Renal cortex interstitium (tissue), 11 donors: ENCODE data around the gene DOCK10. TPM values are rescaled to one million over a fixed set of nuclear protein-coding genes. Genes with fewer than 3 reads are reported as not detected.
"Not testable (repeated sequence)": the region's sequence is repeated elsewhere in the genome, so short reads cannot be mapped to it uniquely, and the experiment has no call there.

Experiments used
- DNase-seq, 11 donors: peaks; one replicate each; pipeline ENCODE4 v3.0.0-alpha.2; 2013; ENCODE audit warnings: low read depth in 9 of 11, low spot score in 4 of 11; ENCODE audit errors: extremely low read depth in 1 of 11
- polyA plus RNA-seq, 3 donors: library from polyadenylated mRNA; unstranded; fragments of 120-200 nt; gene quantifications; one replicate each; pipeline ENCODE4 v1.2.1, GENCODE V29; 2013; ENCODE audit not compliant: insufficient read length in 3 of 3

The DOCK10 gene
- polyA plus RNA-seq, 3 donors, result 8.1 to 13.9 (median 9.1) TPM

- no peak for DNase-seq
Measured at GRCh38 chr2:224958462-224958857, 83.8 kb downstream of the DOCK10 start.

DNA sequence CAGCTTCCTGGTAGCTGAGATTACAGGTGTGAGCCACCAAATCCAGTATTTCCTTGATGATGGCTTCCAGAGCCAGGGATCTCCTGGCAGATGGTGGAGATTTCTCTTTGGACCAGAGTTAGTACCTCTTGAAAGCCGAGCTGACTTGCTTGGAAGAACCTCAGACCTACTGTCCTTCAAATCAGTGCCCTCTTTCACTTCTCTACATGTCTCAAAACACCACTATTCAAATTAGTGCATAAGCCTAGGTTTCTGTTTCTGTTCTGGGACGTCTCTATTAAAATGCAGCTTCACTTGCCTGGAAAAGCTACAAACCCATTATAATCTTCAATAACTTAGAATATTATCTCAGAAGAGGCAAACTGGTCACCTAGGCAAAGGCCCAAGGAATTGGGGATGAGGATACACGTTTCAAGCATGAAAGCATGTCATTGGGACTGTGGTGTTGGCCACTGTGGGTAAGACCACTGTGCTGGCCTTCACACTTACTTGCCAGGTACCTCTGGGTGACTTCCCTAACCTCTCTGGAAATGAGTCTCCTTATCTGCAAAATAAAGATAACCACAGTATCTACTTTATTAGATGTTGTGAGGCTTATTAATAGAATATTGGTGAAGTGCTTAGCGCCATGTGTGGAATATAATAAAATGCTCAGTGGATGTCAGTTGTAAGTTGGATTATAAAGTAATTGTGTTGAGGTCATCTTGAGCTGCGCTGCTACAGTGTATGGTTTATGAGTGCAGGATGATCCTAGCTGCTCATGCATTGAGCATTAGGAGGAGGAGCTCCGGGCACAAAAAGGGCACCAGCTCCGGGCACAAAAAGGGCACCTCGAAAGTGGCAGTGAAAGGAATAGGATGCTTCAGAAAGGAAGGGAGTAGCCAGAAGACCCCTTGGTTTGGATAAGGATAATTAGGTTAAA is 84.5 kb downstream of the DOCK10 start:
- no peak for DNase-seq

DNA sequence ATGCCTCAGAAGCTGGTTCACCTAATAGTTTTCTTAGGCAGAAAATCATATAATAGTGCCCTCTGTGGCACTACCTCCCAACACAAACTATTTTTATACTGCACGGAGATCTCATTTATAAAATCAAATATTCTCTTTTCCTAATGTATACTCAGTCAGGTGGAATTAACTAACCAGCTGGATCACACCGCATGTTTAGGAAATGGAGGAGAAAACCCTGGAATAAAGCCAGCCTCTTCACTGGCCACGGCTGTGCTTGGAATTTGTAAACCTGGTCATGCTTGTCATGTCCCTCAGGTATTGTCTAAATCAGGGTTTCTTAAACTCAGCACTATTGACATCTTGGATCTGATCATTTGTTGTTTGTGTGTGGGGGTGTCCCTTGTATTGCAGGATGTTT is 85.6 kb downstream of the DOCK10 start:
- no peak for DNase-seq

- no peak for DNase-seq
Measured at GRCh38 chr2:224954980-224955379, 87.3 kb downstream of the DOCK10 start.

- DNase-seq, result no peak
Measured at GRCh38 chr2:224952936-224953657, 89.2 kb downstream of the DOCK10 start.

GRCh38 chr2:224951723-224952481 is 90.4 kb downstream of the DOCK10 start:
- no peak for DNase-seq

GRCh38 chr2:224948859-224949258 is 93.4 kb downstream of the DOCK10 start:
- no peak for DNase-seq

- no peak for DNase-seq
Measured at GRCh38 chr2:224948005-224948404, 94.3 kb downstream of the DOCK10 start.

DNA sequence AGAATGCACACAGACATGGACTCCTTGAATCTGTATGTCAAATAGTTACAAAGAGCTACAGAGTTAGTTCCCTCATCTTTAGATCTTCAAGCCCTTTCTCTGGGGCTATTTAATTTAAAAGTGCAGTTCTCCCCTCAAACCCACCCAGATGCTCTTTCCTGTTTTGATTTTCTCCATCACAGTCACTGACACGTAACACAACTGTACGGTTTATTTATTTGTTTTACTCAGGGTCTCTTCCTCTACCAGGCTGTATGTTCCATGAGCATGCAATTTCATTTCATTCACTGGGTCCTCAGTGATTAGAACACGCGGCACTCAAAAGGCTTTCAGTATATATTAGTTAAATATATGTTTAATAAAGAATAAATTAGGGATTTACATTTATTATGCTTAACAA is 94.7 kb downstream of the DOCK10 start:
- no peak for DNase-seq

GRCh38 chr2:224946895-224947294 is 95.4 kb downstream of the DOCK10 start:
- DNase-seq, result no peak

DNA sequence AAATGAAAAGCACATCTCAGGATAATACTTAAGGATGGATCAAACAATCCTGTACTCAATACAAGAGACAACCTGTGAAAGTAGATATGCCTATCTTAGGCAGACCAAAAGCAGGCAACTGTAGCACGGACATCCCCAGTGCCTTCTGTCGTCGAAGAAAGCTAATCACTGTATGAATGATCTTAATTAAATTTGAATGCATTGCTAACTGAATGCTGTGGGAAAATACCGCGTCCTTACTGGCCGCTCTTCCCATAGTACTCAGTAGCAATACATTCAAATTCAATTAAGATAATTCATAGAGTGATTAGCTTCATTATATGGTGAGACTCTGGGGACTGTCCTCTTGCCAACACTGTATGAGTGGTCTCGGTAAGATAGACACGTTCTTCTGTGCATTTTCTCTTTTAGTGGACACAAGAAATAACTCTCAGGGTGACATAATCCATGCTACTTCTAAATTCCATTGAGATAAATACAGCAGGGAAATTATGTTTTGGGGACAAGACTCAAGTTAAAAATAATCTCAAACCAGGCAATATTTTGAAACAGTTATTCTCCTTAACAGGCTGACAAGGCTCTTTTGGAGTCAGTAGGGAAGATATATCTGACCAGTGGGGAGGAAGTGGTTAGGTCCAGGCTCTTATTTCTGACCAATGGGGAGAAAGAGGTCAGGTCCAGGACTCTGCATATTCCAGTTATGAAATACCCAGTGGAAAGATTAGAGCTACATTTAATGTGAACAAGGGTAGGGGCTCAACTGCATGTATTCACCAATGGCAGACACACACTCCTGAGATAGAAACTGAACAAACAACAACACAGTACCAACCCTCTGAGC is 97.3 kb downstream of the DOCK10 start:
- no peak for DNase-seq

GRCh38 chr2:224943601-224944041 is 98.6 kb downstream of the DOCK10 start:
- DNase-seq, result not testable (repeated sequence)

DNA sequence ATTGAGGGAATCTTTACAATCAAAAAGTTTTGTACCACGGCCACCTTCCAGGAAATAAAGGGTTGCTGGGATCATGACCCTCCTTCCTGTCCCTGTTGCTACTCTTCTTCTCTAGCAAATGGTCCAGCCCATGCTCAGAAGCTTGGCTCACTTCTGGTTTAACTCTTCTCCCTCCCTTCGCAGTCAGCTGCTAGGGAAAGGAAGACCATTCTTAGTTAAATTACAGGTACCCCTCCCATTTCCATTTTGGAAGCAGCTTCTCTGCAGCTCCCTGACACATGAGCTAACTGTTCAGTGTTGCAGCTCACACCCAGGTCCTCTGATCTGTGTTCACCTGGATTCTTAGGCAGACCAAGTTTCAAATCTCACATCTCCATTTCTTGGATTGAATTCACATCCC is 100.3 kb downstream of the DOCK10 start:
- DNase-seq, result no peak

DNA sequence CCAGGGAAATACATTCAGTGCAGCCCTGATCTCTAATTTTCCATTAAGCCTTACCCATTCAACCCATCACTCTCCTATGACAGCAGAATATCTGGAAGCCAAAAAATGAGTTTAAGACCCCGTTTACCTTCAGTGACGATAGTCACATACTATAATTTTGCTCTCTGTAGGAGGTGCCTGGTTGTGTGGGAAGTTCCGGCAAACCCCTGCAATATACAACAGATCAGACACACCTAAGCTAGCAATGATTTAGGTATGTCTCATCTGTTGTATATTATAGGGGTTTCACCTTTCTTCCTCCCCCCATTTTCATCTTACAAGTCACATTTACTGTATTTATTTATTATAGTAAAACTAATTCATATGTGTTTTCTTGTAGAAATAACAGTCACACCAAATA is 101.7 kb downstream of the DOCK10 start:
- DNase-seq, result no peak

- peak in 10 of 11 donors; percentile 26 to 50 (median 38) for DNase-seq
Measured at GRCh38 chr2:224938651-224939182, 103.6 kb downstream of the DOCK10 start.

DNA sequence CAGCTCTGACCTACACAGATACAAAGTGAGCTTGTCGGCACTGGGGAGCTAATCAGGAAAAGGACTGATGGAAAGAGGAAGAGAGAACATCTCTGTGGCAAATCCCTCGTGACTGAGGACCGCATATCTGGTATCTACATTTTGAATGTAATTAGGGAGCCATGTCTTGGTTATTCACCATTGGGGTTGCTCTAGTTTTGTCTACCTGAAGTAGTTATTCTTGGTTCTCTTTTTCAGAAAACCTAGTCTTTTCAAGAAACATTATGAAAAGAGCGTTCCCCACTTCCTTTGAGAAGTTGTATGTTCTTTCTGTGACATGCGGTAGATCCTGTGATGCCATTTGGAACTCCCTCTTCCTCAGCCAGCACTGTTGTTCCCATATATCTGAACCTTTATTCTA is 104.4 kb downstream of the DOCK10 start:
- no peak for DNase-seq

DNA sequence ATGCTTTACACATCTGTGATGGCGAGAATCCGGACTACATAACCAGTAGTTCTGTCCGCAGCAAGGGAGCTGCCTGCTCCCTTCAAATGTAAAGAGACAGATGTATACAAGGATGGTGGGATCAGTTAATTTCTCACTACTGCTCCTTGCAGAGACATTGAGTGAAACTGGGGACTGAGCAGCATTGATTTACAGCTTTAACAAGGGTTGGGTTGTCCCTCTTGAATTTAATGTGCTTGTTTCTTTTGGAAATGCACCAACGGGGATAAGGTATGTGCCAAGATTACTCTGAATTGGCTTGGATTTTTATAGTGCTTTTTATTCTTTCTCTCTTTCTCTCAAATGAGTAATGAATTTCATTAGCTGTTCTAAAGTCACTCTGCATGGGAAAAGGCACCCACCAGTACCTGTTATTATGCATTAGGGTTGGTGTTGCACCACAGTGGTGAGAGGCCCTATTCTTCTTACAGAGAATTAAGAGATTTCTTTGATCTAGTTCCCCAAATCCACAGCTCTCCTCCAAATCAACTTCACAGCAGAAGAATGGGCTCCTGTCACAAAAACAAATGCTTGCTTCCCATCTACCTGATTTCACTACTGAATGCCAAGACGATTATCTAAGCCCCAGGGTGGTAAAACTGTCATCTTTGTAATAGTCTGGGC is 107.6 kb downstream of the DOCK10 start:
- peak in 6 of 11 donors; percentile 15 to 42 (median 30) for DNase-seq

DNA sequence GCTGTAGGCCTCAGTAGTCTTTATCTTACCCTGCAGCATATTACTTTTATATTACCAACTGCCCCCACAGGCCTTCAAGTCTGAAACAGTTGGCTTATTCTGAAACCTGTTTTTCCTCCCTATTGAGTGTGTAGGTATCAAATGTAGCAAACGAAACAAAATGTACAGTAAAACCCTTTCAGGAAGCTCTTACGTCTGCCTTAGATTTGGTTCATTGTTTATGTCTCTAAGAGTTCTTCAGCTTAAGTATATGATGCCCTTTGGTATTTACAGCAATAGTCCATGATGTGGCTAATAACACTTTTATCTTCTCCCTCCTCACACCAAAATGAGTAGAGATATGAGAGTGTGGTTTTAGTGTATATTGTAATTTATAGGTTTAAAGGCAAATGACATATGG is 108.8 kb downstream of the DOCK10 start:
- DNase-seq, result no peak
